ENCODE measurements around the gene LRRC4C.

DNA sequence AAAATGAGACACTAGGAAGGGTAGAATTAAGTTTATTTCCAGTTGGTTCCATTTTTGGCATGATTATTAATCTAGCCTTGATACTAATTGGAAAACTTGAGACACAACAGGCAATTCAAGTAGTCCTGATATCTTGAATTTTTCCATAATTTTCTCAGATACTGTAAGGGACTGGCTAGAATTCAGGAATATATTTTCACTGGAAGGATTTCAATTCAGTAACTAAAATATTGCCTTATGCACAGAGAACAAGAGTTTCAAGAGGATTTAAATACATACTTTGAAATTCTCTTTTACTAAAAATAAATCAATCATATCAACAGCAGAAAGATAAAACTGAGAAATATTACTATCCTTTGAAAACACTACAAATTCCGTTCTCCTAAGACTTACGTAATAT is 632.9 kb downstream of the LRRC4C start:
- TF ChIP-seq, protein P1, sequence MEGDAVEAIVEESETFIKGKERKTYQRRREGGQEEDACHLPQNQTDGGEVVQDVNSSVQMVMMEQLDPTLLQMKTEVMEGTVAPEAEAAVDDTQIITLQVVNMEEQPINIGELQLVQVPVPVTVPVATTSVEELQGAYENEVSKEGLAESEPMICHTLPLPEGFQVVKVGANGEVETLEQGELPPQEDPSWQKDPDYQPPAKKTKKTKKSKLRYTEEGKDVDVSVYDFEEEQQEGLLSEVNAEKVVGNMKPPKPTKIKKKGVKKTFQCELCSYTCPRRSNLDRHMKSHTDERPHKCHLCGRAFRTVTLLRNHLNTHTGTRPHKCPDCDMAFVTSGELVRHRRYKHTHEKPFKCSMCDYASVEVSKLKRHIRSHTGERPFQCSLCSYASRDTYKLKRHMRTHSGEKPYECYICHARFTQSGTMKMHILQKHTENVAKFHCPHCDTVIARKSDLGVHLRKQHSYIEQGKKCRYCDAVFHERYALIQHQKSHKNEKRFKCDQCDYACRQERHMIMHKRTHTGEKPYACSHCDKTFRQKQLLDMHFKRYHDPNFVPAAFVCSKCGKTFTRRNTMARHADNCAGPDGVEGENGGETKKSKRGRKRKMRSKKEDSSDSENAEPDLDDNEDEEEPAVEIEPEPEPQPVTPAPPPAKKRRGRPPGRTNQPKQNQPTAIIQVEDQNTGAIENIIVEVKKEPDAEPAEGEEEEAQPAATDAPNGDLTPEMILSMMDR (IDR thresholded peaks at IDR 0.05): no peak
- no peak for TF ChIP-seq POLR2A (IDR thresholded peaks at IDR 0.05)
- TF ChIP-seq POLR2AphosphoS5 (IDR thresholded peaks at IDR 0.05): no peak

Data from gastroesophageal sphincter (tissue), 3 donors.